Glutamatergic neuron (in vitro differentiated cells): ENCODE data around the gene SPECC1. TPM values are rescaled to one million over a fixed set of nuclear protein-coding genes. Genes with fewer than 3 reads are reported as not detected.
A peak's percentile ranks its signal among the peaks of the same experiment; 100 is the strongest.
"Not testable (repeated sequence)": the region's sequence is repeated elsewhere in the genome, so short reads cannot be mapped to it uniquely, and the experiment has no call there.

Source experiments
- DNase-seq: peaks from one replicate; pipeline ENCODE4 v3.0.0; 2022
- H3K27ac Mint-ChIP-seq: one replicate; pipeline ENCODE4 v1.8.0; 2020; ENCODE audit warnings: mild to moderate bottlenecking, mixed read lengths, inconsistent platforms; ENCODE audit not compliant: unreplicated experiment
- H3K27me3 Mint-ChIP-seq: one replicate; pipeline ENCODE4 v1.8.0; 2020; ENCODE audit warnings: mild to moderate bottlenecking, moderate library complexity, mixed read lengths, inconsistent platforms; ENCODE audit not compliant: unreplicated experiment
- H3K36me3 Mint-ChIP-seq: one replicate; pipeline ENCODE4 v1.8.0; 2020; ENCODE audit warnings: mild to moderate bottlenecking, mixed read lengths, inconsistent platforms; ENCODE audit not compliant: unreplicated experiment
- H3K4me1 Mint-ChIP-seq: one replicate; pipeline ENCODE4 v1.8.0; 2020; ENCODE audit warnings: mild to moderate bottlenecking, low read depth, mixed read lengths, inconsistent platforms; ENCODE audit not compliant: unreplicated experiment
- H3K4me3 Mint-ChIP-seq: one replicate; pipeline ENCODE4 v1.8.0; 2020; ENCODE audit warnings: mild to moderate bottlenecking, mixed read lengths, inconsistent platforms; ENCODE audit not compliant: unreplicated experiment
- H3K9me3 Mint-ChIP-seq: one replicate; pipeline ENCODE4 v1.8.0; 2020; ENCODE audit warnings: mild to moderate bottlenecking, moderate library complexity, mixed read lengths, inconsistent platforms; ENCODE audit not compliant: unreplicated experiment
- CTCF ChIP-seq: fragments of 200-600 bp; sonication (generic); IDR thresholded peaks from one replicate; pipeline ENCODE4 v1.5.0; 2021; ENCODE audit not compliant: partially characterized antibody, unreplicated experiment
- total RNA-seq: library from RNA; stranded (reverse); fragmentation: NEBNext Ultra II Directional; extraction: Animal tissue kit (Norgen Biotek cat#: 25700); gene quantifications from one replicate; pipeline ENCODE4 v1.2.1, GENCODE V29; 2021; ENCODE audit not compliant: unreplicated experiment

The SPECC1 gene
- total RNA-seq, 1 donor from 2014 or later: 60.6 TPM

- TF ChIP-seq CTCF: no peak
- H3K36me3 Mint-ChIP-seq: peaks cover 15% of the 10 kb centered on the region
- H3K27ac Mint-ChIP-seq: no peak overlapping the region
- peaks cover 6% of the 10 kb centered on the region for H3K9me3 Mint-ChIP-seq
- H3K27me3 Mint-ChIP-seq: peaks cover 3% of the 10 kb centered on the region
- H3K4me1 Mint-ChIP-seq: peaks cover 12% of the 10 kb centered on the region
- DNase-seq: no peak
- H3K4me3 Mint-ChIP-seq: no peak overlapping the region
Observed at GRCh38 chr17:20259668-20260067, 250.5 kb downstream of the SPECC1 start.

GRCh38 chr17:20260268-20260667, 251.1 kb downstream of the SPECC1 start:
- no peak for TF ChIP-seq CTCF
- Mint-ChIP-seq H3K4me1 (peaks cover 12% of the 10 kb centered on the region), H3K4me3 (no peak overlapping the region), H3K36me3 (peaks cover 15% of the 10 kb centered on the region), H3K27ac (no peak overlapping the region), H3K27me3 (peaks cover 3% of the 10 kb centered on the region), H3K9me3 (peaks cover 6% of the 10 kb centered on the region)
- DNase-seq: no peak

- Mint-ChIP-seq H3K36me3 (peaks cover 12% of the 10 kb centered on the region), H3K27ac (peak overlapping the region; percentile 72)
Observed at GRCh38 chr17:20262226-20263114, 253.3 kb downstream of the SPECC1 start.

GRCh38 chr17:20263115-20263433, 253.9 kb downstream of the SPECC1 start:
- Mint-ChIP-seq H3K4me1 (peaks cover 12% of the 10 kb centered on the region), H3K27ac (peak overlapping the region; percentile 72)
- H3K4me3 Mint-ChIP-seq, H3K27me3 Mint-ChIP-seq, H3K36me3 Mint-ChIP-seq, DNase-seq, H3K9me3 Mint-ChIP-seq: not testable (repeated sequence)

More at GRCh38 chr17:20262226-20263114, 253.3 kb downstream of the SPECC1 start:
- H3K4me3 Mint-ChIP-seq: no peak overlapping the region
- peaks cover 1% of the 10 kb centered on the region for H3K9me3 Mint-ChIP-seq
- peaks cover 12% of the 10 kb centered on the region for H3K4me1 Mint-ChIP-seq
- no peak for TF ChIP-seq CTCF
- DNase-seq: no peak
- peaks cover 1% of the 10 kb centered on the region for H3K27me3 Mint-ChIP-seq

- H3K27me3 Mint-ChIP-seq: peaks cover 1% of the 10 kb centered on the region
- H3K9me3 Mint-ChIP-seq: no peaks in the 10 kb centered on the region
- H3K4me3 Mint-ChIP-seq: no peak overlapping the region
- DNase-seq: no peak
- TF ChIP-seq CTCF: no peak
- H3K4me1 Mint-ChIP-seq: peaks cover 12% of the 10 kb centered on the region
- H3K27ac Mint-ChIP-seq: peak overlapping the region; percentile 83
- H3K36me3 Mint-ChIP-seq: peaks cover 3% of the 10 kb centered on the region
Observed at GRCh38 chr17:20263595-20263994, 254.4 kb downstream of the SPECC1 start.
